ENCODE measurements around the gene ADRA1B. TPM values are rescaled to one million over a fixed set of nuclear protein-coding genes. Genes with fewer than 3 reads are reported as not detected.
"Not testable (repeated sequence)": the region's sequence is repeated elsewhere in the genome, so short reads cannot be mapped to it uniquely, and the experiment has no call there.

The ADRA1B gene
- total RNA-seq, 1 donor from 2014 or later: not detected

- no peak overlapping the region for H3K4me3 Mint-ChIP-seq
- H3K9me3 Mint-ChIP-seq: peaks cover 11% of the 10 kb centered on the region
- intact Hi-C loops (cut with micrococcal nuclease): no loop called here
- H3K27ac Mint-ChIP-seq: no peak overlapping the region
- DNase-seq (ENCODE audit: low spot score): no peak
- peaks cover 48% of the 10 kb centered on the region for H3K27me3 Mint-ChIP-seq (ENCODE audit: insufficient read depth)
- no peaks in the 10 kb centered on the region for H3K36me3 Mint-ChIP-seq (ENCODE audit: low read depth)
- no peaks in the 10 kb centered on the region for H3K4me1 Mint-ChIP-seq (ENCODE audit: low read depth)
Measured at GRCh38 chr5:159995907-159996306, 79.6 kb downstream of the ADRA1B start.

GRCh38 chr5:160001457-160001856, 85.2 kb downstream of the ADRA1B start:
- no peak overlapping the region for H3K4me3 Mint-ChIP-seq
- H3K9me3 Mint-ChIP-seq: no peaks in the 10 kb centered on the region
- no peaks in the 10 kb centered on the region for H3K36me3 Mint-ChIP-seq (ENCODE audit: low read depth)
- no peaks in the 10 kb centered on the region for H3K4me1 Mint-ChIP-seq (ENCODE audit: low read depth)
- intact Hi-C loops (cut with micrococcal nuclease): no loop called here
- H3K27me3 Mint-ChIP-seq (ENCODE audit: insufficient read depth): peaks cover 27% of the 10 kb centered on the region
- H3K27ac Mint-ChIP-seq: no peak overlapping the region
- no peak for DNase-seq (ENCODE audit: low spot score)

GRCh38 chr5:160007514-160007913, 91.2 kb downstream of the ADRA1B start:
- Mint-ChIP-seq H3K9me3 (no peaks in the 10 kb centered on the region), H3K27ac (no peak overlapping the region), H3K4me1 (ENCODE audit: low read depth) (peaks cover 24% of the 10 kb centered on the region), H3K4me3 (no peak overlapping the region), H3K36me3 (ENCODE audit: low read depth) (peaks cover 16% of the 10 kb centered on the region), H3K27me3 (ENCODE audit: insufficient read depth) (peaks cover 4% of the 10 kb centered on the region)
- no peak for DNase-seq (ENCODE audit: low spot score)
- intact Hi-C loops (cut with micrococcal nuclease): loop anchor here (5.0 kb wide), 1 partner anchor 845 kb away; no protein-coding TSS in a partner anchor

GRCh38 chr5:160008529-160008876, 92.2 kb downstream of the ADRA1B start:
- DNase-seq (ENCODE audit: low spot score); H3K9me3 Mint-ChIP-seq; H3K27ac Mint-ChIP-seq; H3K27me3 Mint-ChIP-seq (ENCODE audit: insufficient read depth); H3K4me3 Mint-ChIP-seq: not testable (repeated sequence)
- intact Hi-C loops (cut with micrococcal nuclease): loop anchor here (2.0 to 5.0 kb wide), 3 partner anchors 672 to 1188 kb away; no protein-coding TSS in a partner anchor
- Mint-ChIP-seq H3K4me1 (ENCODE audit: low read depth) (peaks cover 29% of the 10 kb centered on the region), H3K36me3 (ENCODE audit: low read depth) (peaks cover 19% of the 10 kb centered on the region)

GRCh38 chr5:160008877-160009590, 92.8 kb downstream of the ADRA1B start, which contains the start of gene TTC1:
TTC1 (plus strand) TSS chr5:160009139; CDS start chr5:160010529, 1,390 bp downstream.
- Mint-ChIP-seq H3K9me3 (no peaks in the 10 kb centered on the region), H3K4me3 (peak within 1 kb of the TSS; percentile 91), H3K27ac (peak within 1 kb of the TSS; percentile 91), H3K36me3 (ENCODE audit: low read depth) (peaks cover 19% of the 10 kb centered on the region), H3K27me3 (ENCODE audit: insufficient read depth) (peaks cover 4% of the 10 kb centered on the region), H3K4me1 (ENCODE audit: low read depth) (peaks cover 29% of the 10 kb centered on the region)
- peak; percentile 90 for DNase-seq (ENCODE audit: low spot score)
- intact Hi-C loops (cut with micrococcal nuclease): loop anchor here (1.0 to 5.0 kb wide), 10 partner anchors 110 to 1188 kb away; partner anchors contain the start of genes PWWP2A, SLU7 and UBLCP1

GRCh38 chr5:160009591-160009989, 93.3 kb downstream of the ADRA1B start:
- DNase-seq (ENCODE audit: low spot score): no peak
- intact Hi-C loops (cut with micrococcal nuclease): loop anchor here (1.0 to 5.0 kb wide), 10 partner anchors 110 to 1189 kb away; partner anchors contain the start of genes PWWP2A, SLU7 and UBLCP1
- Mint-ChIP-seq H3K27ac (peak overlapping the region; percentile 91), H3K4me1 (ENCODE audit: low read depth) (peaks cover 29% of the 10 kb centered on the region), H3K27me3 (ENCODE audit: insufficient read depth) (peaks cover 4% of the 10 kb centered on the region), H3K9me3 (no peaks in the 10 kb centered on the region), H3K36me3 (ENCODE audit: low read depth) (peaks cover 19% of the 10 kb centered on the region), H3K4me3 (peak overlapping the region; percentile 91)

GRCh38 chr5:160011471-160011870, 95.2 kb downstream of the ADRA1B start:
- Mint-ChIP-seq H3K36me3 (ENCODE audit: low read depth) (peaks cover 22% of the 10 kb centered on the region), H3K4me3 (peak overlapping the region; percentile 91), H3K9me3 (no peaks in the 10 kb centered on the region), H3K4me1 (ENCODE audit: low read depth) (peaks cover 29% of the 10 kb centered on the region), H3K27ac (no peak overlapping the region), H3K27me3 (ENCODE audit: insufficient read depth) (peaks cover 3% of the 10 kb centered on the region)
- no peak for DNase-seq (ENCODE audit: low spot score)
- intact Hi-C loops (cut with micrococcal nuclease): no loop called here

- not testable (repeated sequence) for H3K9me3 Mint-ChIP-seq
Measured at GRCh38 chr5:160014197-160014596, 97.9 kb downstream of the ADRA1B start.

GRCh38 chr5:160018945-160019625, 102.8 kb downstream of the ADRA1B start:
- peaks cover 13% of the 10 kb centered on the region for H3K4me1 Mint-ChIP-seq (ENCODE audit: low read depth)
- H3K9me3 Mint-ChIP-seq: no peaks in the 10 kb centered on the region
- H3K27ac Mint-ChIP-seq: no peak overlapping the region
- no peak for DNase-seq (ENCODE audit: low spot score)
- no peak overlapping the region for H3K4me3 Mint-ChIP-seq
- no peaks in the 10 kb centered on the region for H3K27me3 Mint-ChIP-seq (ENCODE audit: insufficient read depth)
- intact Hi-C loops (cut with micrococcal nuclease): no loop called here
- peaks cover 15% of the 10 kb centered on the region for H3K36me3 Mint-ChIP-seq (ENCODE audit: low read depth)

More at GRCh38 chr5:160014197-160014596, 97.9 kb downstream of the ADRA1B start:
- H3K4me3 Mint-ChIP-seq; H3K27ac Mint-ChIP-seq; intact Hi-C loops (cut with micrococcal nuclease); H3K27me3 Mint-ChIP-seq (ENCODE audit: insufficient read depth); DNase-seq (ENCODE audit: low spot score): not testable (repeated sequence)
- Mint-ChIP-seq H3K4me1 (ENCODE audit: low read depth) (peaks cover 29% of the 10 kb centered on the region), H3K36me3 (ENCODE audit: low read depth) (peaks cover 23% of the 10 kb centered on the region)

GRCh38 chr5:160020266-160020770, 104.0 kb downstream of the ADRA1B start:
- no peaks in the 10 kb centered on the region for H3K27me3 Mint-ChIP-seq (ENCODE audit: insufficient read depth)
- no peak for DNase-seq (ENCODE audit: low spot score)
- intact Hi-C loops (cut with micrococcal nuclease): no loop called here
- H3K4me1 Mint-ChIP-seq (ENCODE audit: low read depth): peaks cover 13% of the 10 kb centered on the region
- no peaks in the 10 kb centered on the region for H3K9me3 Mint-ChIP-seq
- no peak overlapping the region for H3K27ac Mint-ChIP-seq
- H3K36me3 Mint-ChIP-seq (ENCODE audit: low read depth): peaks cover 15% of the 10 kb centered on the region
- H3K4me3 Mint-ChIP-seq: no peak overlapping the region

GRCh38 chr5:160020964-160021363, 104.7 kb downstream of the ADRA1B start:
- DNase-seq (ENCODE audit: low spot score): no peak
- Mint-ChIP-seq H3K4me1 (ENCODE audit: low read depth) (peaks cover 18% of the 10 kb centered on the region), H3K4me3 (no peak overlapping the region), H3K36me3 (ENCODE audit: low read depth) (peaks cover 17% of the 10 kb centered on the region), H3K27me3 (ENCODE audit: insufficient read depth) (no peaks in the 10 kb centered on the region), H3K27ac (no peak overlapping the region), H3K9me3 (no peaks in the 10 kb centered on the region)
- intact Hi-C loops (cut with micrococcal nuclease): loop anchor here (1.0 kb wide), 1 partner anchor 178 kb away; no protein-coding TSS in a partner anchor

GRCh38 chr5:160021831-160022446, 105.7 kb downstream of the ADRA1B start:
- Mint-ChIP-seq H3K4me3 (no peak overlapping the region), H3K27me3 (ENCODE audit: insufficient read depth) (no peaks in the 10 kb centered on the region), H3K36me3 (ENCODE audit: low read depth) (peaks cover 19% of the 10 kb centered on the region), H3K27ac (no peak overlapping the region), H3K4me1 (ENCODE audit: low read depth) (peaks cover 19% of the 10 kb centered on the region), H3K9me3 (no peaks in the 10 kb centered on the region)
- peak; percentile 37 for DNase-seq (ENCODE audit: low spot score)
- intact Hi-C loops (cut with micrococcal nuclease): loop anchor here (1.0 kb wide), 4 partner anchors 97 to 369 kb away; partner anchors contain the start of gene PWWP2A

Data from activated T-helper 1 cell treated with anti-CD3 and anti-CD28 coated beads, Interleukin-12 subunit alpha, Interleukin-12 subunit beta, Interleukin-2, Interleukin-4 antibody, amounts not matched to agents 30 ng/mL and 10 ng/mL and 1 ng/mL, durations not matched to agents 14 hours and 24 hours and 36 hours (primary cell).